GM18507 (cell line): ENCODE results near the gene SPATA31D1.
"Not testable (repeated sequence)": the region's sequence is repeated elsewhere in the genome, so short reads cannot be mapped to it uniquely, and the experiment has no call there.

Source experiments
- DNase-seq: peaks from one replicate; pipeline ENCODE4 v3.0.0; 2011; ENCODE audit warnings: low read depth; ENCODE audit not compliant: insufficient read length; ENCODE audit errors: extremely low spot score
- FAIRE-seq: peaks from 2 replicates; lab custom pipeline; 2011; peaks lifted over from hg19 to GRCh38; lab: Jason Lieb, UNC

The SPATA31D1 gene

GRCh38 chr9:81988472-81988871, at the start of gene SPATA31D1:
Gene SPATA31D1 (plus strand): TSS chr9:81988772. CDS start chr9:81988819, 47 bp downstream.
- not testable (repeated sequence) for DNase-seq

GRCh38 chr9:81943393-81943792, 45.2 kb upstream of the SPATA31D1 start, which contains the start of gene SPATA31D3:
Gene SPATA31D3 (plus strand): TSS chr9:81943500. CDS start chr9:81943586, 86 bp downstream.
- FAIRE-seq, DNase-seq: not testable (repeated sequence)

More at GRCh38 chr9:81988472-81988871, at the start of gene SPATA31D1:
- not testable (repeated sequence) for FAIRE-seq

DNA sequence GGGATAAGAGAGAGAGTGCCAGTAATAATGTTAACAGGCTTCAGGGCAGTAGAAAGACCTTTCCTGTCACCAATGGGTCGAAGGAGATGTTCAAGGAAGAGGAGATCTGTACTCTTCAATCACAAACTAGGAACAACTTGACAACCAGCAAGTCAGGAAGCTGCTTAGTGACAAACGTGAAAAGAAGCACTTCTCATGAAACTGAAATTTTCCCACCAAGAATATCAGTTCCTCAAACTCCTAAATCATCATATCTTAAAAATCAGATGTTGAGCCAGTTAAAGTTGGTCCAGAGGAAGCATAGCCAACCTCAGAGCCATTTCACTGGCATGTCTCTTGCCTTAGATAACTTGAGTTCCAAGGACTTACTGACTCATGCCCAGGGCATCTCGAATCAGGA, 39.9 kb upstream of the SPATA31D1 start:
- not testable (repeated sequence) for FAIRE-seq

GRCh38 chr9:81953096-81953495, 35.5 kb upstream of the SPATA31D1 start:
- FAIRE-seq (no peak), DNase-seq (no peak)

More for the DNA sequence above, 39.9 kb upstream of the SPATA31D1 start:
- DNase-seq, result not testable (repeated sequence)

DNA sequence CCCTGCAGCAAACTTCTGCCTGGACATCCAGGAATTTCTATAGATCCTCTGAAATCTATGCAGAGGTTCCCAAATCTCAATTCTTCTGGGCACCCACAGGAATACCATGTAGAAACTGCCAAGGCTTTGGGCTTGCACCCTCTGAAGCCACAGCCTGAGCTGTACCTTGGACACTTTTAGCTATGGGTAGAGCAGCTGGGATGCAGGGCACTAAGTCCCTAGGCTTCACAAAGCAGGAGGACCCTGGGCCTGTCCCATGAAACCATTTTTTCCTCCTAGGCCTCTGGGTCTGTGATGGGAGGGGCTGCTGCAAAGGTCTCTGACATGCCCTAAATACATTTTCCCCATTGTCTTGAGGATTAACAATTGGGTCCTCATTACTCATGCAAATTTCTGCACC, 32.9 kb upstream of the SPATA31D1 start:
- FAIRE-seq, result no peak

GRCh38 chr9:81964218-81965171, 24.1 kb upstream of the SPATA31D1 start:
- FAIRE-seq (no peak), DNase-seq (no peak)

More for the DNA sequence above, 32.9 kb upstream of the SPATA31D1 start:
- no peak for DNase-seq

DNA sequence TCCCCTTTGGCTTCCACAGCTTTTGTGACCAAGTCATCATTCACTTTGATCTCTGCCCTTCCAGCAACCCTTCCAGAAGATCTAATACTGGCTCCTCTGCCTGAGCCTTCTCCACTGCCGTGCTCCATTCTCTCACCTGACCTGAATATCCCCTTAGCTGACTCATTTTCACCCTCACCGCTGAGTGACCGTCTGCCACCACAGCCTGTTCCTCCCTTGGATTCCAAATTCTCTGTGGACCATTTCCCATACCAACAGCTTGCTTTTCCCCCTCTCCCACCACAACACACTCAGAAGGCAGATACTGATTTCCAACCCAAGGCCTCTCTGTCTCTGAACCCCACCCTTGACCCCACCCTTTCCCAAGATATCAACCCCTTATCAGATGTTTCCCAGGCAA, 20.5 kb upstream of the SPATA31D1 start:
- no peak for FAIRE-seq

GRCh38 chr9:81969971-81970370, 18.6 kb upstream of the SPATA31D1 start:
- FAIRE-seq (no peak), DNase-seq (no peak)

More for the DNA sequence above, 20.5 kb upstream of the SPATA31D1 start:
- no peak for DNase-seq

GRCh38 chr9:81971727-81972126, 16.8 kb upstream of the SPATA31D1 start:
- DNase-seq, result no peak
- no peak for FAIRE-seq

DNA sequence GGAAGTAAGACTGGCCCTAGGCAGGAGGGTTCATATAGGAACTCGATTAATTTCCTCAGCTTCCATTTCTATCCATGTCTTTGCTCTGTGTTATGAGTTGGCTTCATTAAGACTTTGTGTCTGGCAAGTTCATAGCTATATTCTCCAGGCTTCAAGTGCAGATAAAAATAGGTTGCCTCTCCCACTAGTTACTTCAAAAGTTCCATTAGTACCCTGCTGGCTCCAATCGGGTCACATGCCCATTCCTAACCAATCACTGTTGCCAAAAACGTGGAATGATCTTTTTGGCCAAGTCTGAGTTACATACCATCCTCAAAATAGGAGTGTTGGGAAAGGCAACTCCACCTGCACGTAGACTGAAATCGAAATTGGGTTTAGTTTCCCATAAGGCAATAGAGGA, 13.8 kb upstream of the SPATA31D1 start:
- DNase-seq, result no peak
- FAIRE-seq, result no peak

- FAIRE-seq (no peak), DNase-seq (no peak)
These were observed 12.2 kb upstream of the SPATA31D1 start for GRCh38 chr9:81976351-81976750.

DNA sequence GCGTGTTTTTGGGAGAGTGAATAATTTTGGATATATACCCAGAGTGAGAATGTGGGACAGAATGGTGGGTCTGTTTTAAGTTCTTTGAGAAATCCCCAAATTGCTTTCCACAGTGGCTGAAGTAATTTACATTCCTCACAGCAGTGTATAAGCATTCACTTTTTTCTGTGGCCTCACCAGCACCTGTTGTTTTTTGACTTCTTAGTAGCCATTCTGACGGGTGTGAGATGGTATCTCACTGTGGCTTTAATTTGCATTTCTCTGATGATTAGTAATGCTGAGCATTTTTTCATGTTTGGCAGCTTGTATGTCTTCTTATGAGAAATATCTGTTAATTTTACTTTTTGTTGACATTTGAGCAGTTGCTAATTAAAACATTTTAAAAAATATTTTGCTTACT, 9.4 kb upstream of the SPATA31D1 start:
- DNase-seq (no peak), FAIRE-seq (no peak)

- FAIRE-seq (no peak), DNase-seq (no peak)
These were observed 8.0 kb upstream of the SPATA31D1 start for GRCh38 chr9:81980568-81980967.

GRCh38 chr9:81981883-81982282, 6.7 kb upstream of the SPATA31D1 start:
- FAIRE-seq (no peak), DNase-seq (no peak)

- DNase-seq (no peak), FAIRE-seq (no peak)
These were observed 3.6 kb upstream of the SPATA31D1 start for GRCh38 chr9:81984928-81985327.

DNA sequence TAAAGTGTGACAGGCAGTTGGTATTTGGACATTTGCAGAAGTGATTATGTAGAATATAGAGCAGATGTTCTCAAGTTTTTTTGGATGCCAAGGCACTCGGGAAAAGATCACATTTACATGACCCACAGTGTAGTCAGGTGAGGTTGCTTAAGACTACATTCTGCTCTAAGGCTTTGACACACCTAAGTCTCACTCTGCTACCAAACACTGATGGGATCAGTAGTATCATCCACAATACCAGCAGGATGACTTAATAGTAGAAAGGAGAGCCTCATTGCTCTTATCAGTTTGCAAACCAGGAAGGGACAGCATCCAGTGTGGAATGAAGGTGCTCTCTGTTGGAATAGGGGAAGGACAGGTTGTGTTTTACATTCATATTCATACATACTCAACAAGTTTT, 2.5 kb upstream of the SPATA31D1 start:
- no peak for FAIRE-seq
- DNase-seq, result no peak

- FAIRE-seq, result no peak
These were observed 1.1 kb downstream of the SPATA31D1 start for GRCh38 chr9:81989700-81990099.

GRCh38 chr9:81993656-81994055, 5.1 kb downstream of the SPATA31D1 start:
- FAIRE-seq (no peak), DNase-seq (no peak)

More at GRCh38 chr9:81989700-81990099, 1.1 kb downstream of the SPATA31D1 start:
- DNase-seq, result no peak

GRCh38 chr9:81999806-82000205, 11.2 kb downstream of the SPATA31D1 start:
- DNase-seq (no peak), FAIRE-seq (no peak)

DNA sequence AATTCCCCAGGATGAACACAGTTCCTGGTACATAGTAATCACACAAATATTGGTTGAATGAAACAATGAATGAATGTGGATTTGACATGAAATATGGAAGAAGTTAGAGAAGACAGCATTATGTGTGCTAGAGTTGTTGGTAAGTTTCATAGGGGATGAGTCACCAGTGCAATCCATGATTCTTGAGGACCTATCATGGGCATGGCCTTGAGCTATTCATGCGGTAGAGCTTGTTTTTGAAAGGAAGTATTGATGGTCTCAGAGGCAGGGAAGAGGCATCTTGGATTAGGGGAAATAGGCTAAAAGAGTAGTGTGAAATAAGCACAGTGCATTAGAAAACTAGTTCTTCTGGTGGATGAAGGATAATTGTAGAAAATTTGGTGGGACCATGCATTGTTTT, 22.1 kb downstream of the SPATA31D1 start:
- DNase-seq (no peak), FAIRE-seq (no peak)

GRCh38 chr9:82011133-82011532, 22.6 kb downstream of the SPATA31D1 start:
- no peak for DNase-seq
- FAIRE-seq, result no peak
